ENCODE data around the gene ASB1. TPM values are rescaled to one million over a fixed set of nuclear protein-coding genes. Genes with fewer than 3 reads are reported as not detected.

Gene ASB1
- total and polyA plus RNA-seq, 2 of the 13 experiments (the other 11 are each of a cell fraction or from before 2014, with no cell fraction given): 48.6 to 49.2 TPM

- ChIA-PET CTCF (ENCODE audit: low intra/inter-chr PET ratio, low total read pairs) (no interaction called here), POLR2A (interaction anchor here (0.9 to 2.4 kb wide), 4 partner anchors 24 to 46 kb away, joined by 3 to 9 read pairs (median 4); no protein-coding TSS in a partner anchor)
- no peaks in the 10 kb centered on the region for H3K27me3 ChIP-seq (ENCODE audit: control insufficient read depth in 1 of 2, insufficient read depth in 2 of 2, low read length in 2 of 2)
- H3K27ac ChIP-seq (ENCODE audit: extremely low read length, insufficient read depth, low read length): peak overlapping the region; percentile 90
- H3K79me2 ChIP-seq (ENCODE audit: insufficient read depth, low read length): no peaks in the 10 kb centered on the region
- BruUV-seq (replicated peaks): TSS peak; percentile 76
- H3K36me3 ChIP-seq (replicated peaks in 1 of 2; ENCODE audit: control insufficient read depth in 1 of 2, insufficient read depth in 2 of 2, low read length in 2 of 2): no peaks in the 10 kb centered on the region; a peak in 1 of 5 replicates
- in situ Hi-C loops (cut with HindIII; ENCODE audit: extremely low pct_ligation_motif_present, low pct_unique_long_range_greater_than_20kb) (no loop called here), intact Hi-C loops (cut with micrococcal nuclease; ENCODE audit: unreplicated experiment) (no loop called here)
- H2AFZ ChIP-seq (ENCODE audit: low read length): peak overlapping the region; percentile 74
- peaks cover 70% of the 10 kb centered on the region for H3K4me1 ChIP-seq (ENCODE audit: insufficient read depth, low read length)
- peak overlapping the region; percentile 43 for H3K9ac ChIP-seq (ENCODE audit: insufficient read depth, low read depth, low read length)
- ATAC-seq (peak; percentile 76), DNase-seq (ENCODE audit: low spot score) (peak; percentile 76), FAIRE-seq (peak; percentile 94)
- 59% methylated on average over 21 of the region's 21 CpGs for WGBS (ENCODE audit: low lambda C conversion rate)
- peak overlapping the region; percentile 72 for H3K4me2 ChIP-seq (ENCODE audit: low read depth, low read length)
- H4K20me1 ChIP-seq (ENCODE audit: insufficient read depth, low read length): no peaks in the 10 kb centered on the region
- H3K9me3 ChIP-seq (ENCODE audit: low read length): no peaks in the 10 kb centered on the region
- H3K4me3 ChIP-seq (replicated peaks in 1 of 3; ENCODE audit: insufficient read depth in 1 of 3, low read depth in 2 of 3, low read length in 3 of 3): peak overlapping the region in 1 of 3 experiments; percentile 45; a peak in 2 of 6 replicates
- TF ChIP-seq FOXK1 (CRISPR knock-in tag; IDR thresholded peaks at IDR 0.05; ENCODE audit: borderline replicate concordance, low read depth): peak; percentile 72; the same call in 1 of the 2 replicates
- 0 out of 2 replicates have a peak, but pooled peaks have one; percentile 47 for TF ChIP-seq ZNF264 (CRISPR knock-in tag; IDR thresholded peaks at IDR 0.05)
- TF ChIP-seq CREBL2 (CRISPR knock-in tag; IDR thresholded peaks at IDR 0.05; ENCODE audit: borderline replicate concordance): no peak
- TF ChIP-seq AHDC1 (CRISPR knock-in tag; IDR thresholded peaks at IDR 0.05; ENCODE audit: borderline replicate concordance): peak; percentile 77
- TF ChIP-seq MEIS2 (CRISPR knock-in tag; IDR thresholded peaks at IDR 0.05): no peak
- peak; percentile 84 for TF ChIP-seq NCOR1 (IDR thresholded peaks at IDR 0.05; ENCODE audit: borderline replicate concordance, low read length)
- 0 out of 2 replicates have a peak, but pooled peaks have one; percentile 59 for TF ChIP-seq ZSCAN29 (CRISPR knock-in tag; conservative IDR thresholded peaks at IDR 0.05)
- TF ChIP-seq PHF8 (CRISPR knock-in tag; IDR thresholded peaks at IDR 0.05): 0 out of 2 replicates have a peak, but pooled peaks have one; percentile 22
- peak; percentile 91 for TF ChIP-seq TFAP4 (IDR thresholded peaks at IDR 0.05; ENCODE audit: borderline replicate concordance, low read depth)
- no peak for TF ChIP-seq PATZ1 (CRISPR knock-in tag; IDR thresholded peaks at IDR 0.05)
- peak; percentile 88 for TF ChIP-seq ELF1 (CRISPR knock-in tag; IDR thresholded peaks at IDR 0.05)
These were observed 22.9 kb upstream of the ASB1 start for GRCh38 chr2:238403632-238404405.

All from HepG2 (cell line).